ENCODE measurements around the gene CCSER2. TPM values are rescaled to one million over a fixed set of nuclear protein-coding genes. Genes with fewer than 3 reads are reported as not detected.

Gene CCSER2
- total RNA-seq, 1 donor from 2014 or later, result 102 TPM

- DNase-seq, result no peak
Measured at GRCh38 chr10:84549368-84550165, 221.2 kb downstream of the CCSER2 start.

GRCh38 chr10:84550756-84551436, 222.5 kb downstream of the CCSER2 start:
- no peak for DNase-seq

- DNase-seq, result no peak
Measured at GRCh38 chr10:84551437-84552120, 223.2 kb downstream of the CCSER2 start.

- no peak for DNase-seq
Measured at GRCh38 chr10:84552478-84552877, 224.1 kb downstream of the CCSER2 start.

- no peak for DNase-seq
Measured at GRCh38 chr10:84562592-84562991, 234.2 kb downstream of the CCSER2 start.

DNA sequence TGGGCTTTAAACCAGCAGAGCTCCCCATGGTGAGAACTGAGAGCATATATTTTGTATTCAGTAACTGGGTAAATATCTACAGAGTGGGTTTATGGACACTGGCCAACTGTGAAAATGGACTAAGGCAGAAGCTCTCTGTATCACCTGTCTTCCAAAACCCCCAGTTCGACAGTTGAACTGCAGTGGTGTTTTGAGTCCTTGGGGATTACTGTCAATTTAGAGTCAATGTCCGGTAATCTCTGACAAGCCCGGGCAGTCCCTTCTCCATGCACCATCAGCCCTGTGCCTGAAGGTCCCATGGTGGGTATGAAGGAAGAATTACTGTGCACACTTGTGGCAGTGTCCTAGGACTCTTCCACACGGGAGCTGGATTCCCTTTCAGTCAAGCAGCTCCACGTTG, 235.0 kb downstream of the CCSER2 start:
- DNase-seq, result no peak

DNA sequence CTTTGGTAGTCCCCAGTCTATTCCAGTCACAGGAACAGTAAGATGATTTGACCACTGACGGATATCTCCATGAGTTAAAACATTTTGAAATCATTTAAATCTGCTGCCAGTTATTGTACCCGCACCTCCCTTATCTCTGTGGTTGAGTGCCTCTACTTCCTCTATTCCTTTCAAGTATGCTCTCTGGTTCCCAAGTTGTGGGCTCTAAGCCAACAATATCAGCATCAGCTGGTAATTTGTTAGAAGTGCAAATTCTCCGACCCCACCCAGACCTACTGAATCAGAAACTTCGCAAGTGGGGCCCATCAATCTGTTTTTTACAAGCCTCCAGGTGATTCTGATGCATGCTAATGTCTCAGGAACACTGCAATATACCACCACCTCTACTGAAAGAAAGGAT, 235.5 kb downstream of the CCSER2 start:
- DNase-seq, result no peak

- no peak for DNase-seq
Measured at GRCh38 chr10:84565881-84566582, 237.6 kb downstream of the CCSER2 start.

DNA sequence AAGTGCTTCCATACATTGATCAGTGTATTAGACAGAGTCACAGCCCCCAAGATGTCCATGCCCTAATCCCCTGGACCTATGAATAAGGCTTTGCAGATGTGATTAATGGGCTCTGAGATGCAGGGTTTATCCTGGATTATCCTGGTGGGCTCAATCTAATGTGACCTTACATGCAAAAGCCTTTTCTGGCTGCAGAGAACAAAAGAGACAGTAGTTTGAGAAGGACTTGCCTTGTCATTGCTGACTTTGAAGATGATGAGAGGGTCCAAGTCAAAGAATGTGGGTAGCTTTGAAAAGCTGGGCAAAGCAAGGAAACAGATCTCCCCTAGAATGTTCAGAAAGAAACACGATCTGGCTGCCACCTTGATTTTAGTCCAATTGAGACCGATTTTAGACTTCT, 238.7 kb downstream of the CCSER2 start:
- DNase-seq, result no peak

Other genes starting within 250 kb of the CCSER2 start
- 146 TPM for gene GHITM, start 189.1 kb upstream of the CCSER2 start, total RNA-seq
- gene GPR15LG, start 154.8 kb upstream of the CCSER2 start, total RNA-seq, result not detected
- gene CDHR1, start 134.1 kb upstream of the CCSER2 start, total RNA-seq, result 1.2 TPM
- not detected for gene LRIT2, start 103.0 kb upstream of the CCSER2 start, total RNA-seq
- not detected for gene LRIT1, start 87.0 kb upstream of the CCSER2 start, total RNA-seq
- 0.47 TPM for gene RGR, start 83.5 kb upstream of the CCSER2 start, total RNA-seq

Measured in occipital lobe (tissue), 2 donors.